GM10266 (cell line): ENCODE results near the gene RGL2.
A peak's percentile ranks its signal among the peaks of the same experiment; 100 is the strongest.
"Not testable (repeated sequence)": the region's sequence is repeated elsewhere in the genome, so short reads cannot be mapped to it uniquely, and the experiment has no call there.

Experiments used
- DNase-seq: peaks from one replicate; pipeline ENCODE4 v3.0.0; 2012; ENCODE audit errors: extremely low spot score
- TF ChIP-seq, protein P1 (sequence below): IDR thresholded peaks from 2 replicates; pipeline ENCODE4 v1.5.1; 2012; ENCODE audit warnings: mild to moderate bottlenecking, low read depth; ENCODE audit not compliant: control insufficient read depth, insufficient read depth; ENCODE audit errors: missing control alignments

RGL2 gene

GRCh38 chr6:33279257-33279695 is 19.5 kb downstream of the RGL2 start:
- no peak for DNase-seq
- TF ChIP-seq, protein P1, sequence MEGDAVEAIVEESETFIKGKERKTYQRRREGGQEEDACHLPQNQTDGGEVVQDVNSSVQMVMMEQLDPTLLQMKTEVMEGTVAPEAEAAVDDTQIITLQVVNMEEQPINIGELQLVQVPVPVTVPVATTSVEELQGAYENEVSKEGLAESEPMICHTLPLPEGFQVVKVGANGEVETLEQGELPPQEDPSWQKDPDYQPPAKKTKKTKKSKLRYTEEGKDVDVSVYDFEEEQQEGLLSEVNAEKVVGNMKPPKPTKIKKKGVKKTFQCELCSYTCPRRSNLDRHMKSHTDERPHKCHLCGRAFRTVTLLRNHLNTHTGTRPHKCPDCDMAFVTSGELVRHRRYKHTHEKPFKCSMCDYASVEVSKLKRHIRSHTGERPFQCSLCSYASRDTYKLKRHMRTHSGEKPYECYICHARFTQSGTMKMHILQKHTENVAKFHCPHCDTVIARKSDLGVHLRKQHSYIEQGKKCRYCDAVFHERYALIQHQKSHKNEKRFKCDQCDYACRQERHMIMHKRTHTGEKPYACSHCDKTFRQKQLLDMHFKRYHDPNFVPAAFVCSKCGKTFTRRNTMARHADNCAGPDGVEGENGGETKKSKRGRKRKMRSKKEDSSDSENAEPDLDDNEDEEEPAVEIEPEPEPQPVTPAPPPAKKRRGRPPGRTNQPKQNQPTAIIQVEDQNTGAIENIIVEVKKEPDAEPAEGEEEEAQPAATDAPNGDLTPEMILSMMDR: no peak

GRCh38 chr6:33278810-33279209 is 19.9 kb downstream of the RGL2 start:
- TF ChIP-seq, protein P1: no peak
- no peak for DNase-seq

- TF ChIP-seq, protein P1: no peak
- DNase-seq: no peak
These were observed 20.4 kb downstream of the RGL2 start for GRCh38 chr6:33278392-33278741.

- peak; percentile 32 for DNase-seq
- TF ChIP-seq, protein P1: no peak
These were observed 20.9 kb downstream of the RGL2 start for GRCh38 chr6:33277663-33278391.

- peak; percentile 83 for DNase-seq
- TF ChIP-seq, protein P1: peak; percentile 52
These were observed 21.7 kb downstream of the RGL2 start, which contains the start of gene B3GALT4 for GRCh38 chr6:33276864-33277662. B3GALT4 (plus strand) TSS chr6:33277123; CDS start chr6:33277420, 297 bp downstream.

DNA sequence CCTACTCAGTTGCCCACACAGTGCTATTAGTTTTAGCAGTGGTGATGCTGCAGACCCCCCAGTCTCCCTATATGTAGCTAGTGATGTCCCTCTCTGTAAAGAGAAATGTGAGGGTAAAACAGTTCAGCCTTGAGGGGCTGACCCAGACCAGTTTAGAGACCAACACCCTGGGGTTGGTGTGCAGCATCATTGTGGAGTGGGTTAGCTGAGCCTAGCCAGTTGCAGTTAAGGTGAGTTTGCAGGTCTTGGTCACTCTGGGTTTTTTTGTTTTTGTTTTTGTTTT is 22.2 kb downstream of the RGL2 start:
- DNase-seq: no peak
- TF ChIP-seq, protein P1: no peak

GRCh38 chr6:33275795-33276580 is 22.8 kb downstream of the RGL2 start:
- not testable (repeated sequence) for DNase-seq
